ENCODE data around the gene TSBP1.

The TSBP1 gene, protein sequence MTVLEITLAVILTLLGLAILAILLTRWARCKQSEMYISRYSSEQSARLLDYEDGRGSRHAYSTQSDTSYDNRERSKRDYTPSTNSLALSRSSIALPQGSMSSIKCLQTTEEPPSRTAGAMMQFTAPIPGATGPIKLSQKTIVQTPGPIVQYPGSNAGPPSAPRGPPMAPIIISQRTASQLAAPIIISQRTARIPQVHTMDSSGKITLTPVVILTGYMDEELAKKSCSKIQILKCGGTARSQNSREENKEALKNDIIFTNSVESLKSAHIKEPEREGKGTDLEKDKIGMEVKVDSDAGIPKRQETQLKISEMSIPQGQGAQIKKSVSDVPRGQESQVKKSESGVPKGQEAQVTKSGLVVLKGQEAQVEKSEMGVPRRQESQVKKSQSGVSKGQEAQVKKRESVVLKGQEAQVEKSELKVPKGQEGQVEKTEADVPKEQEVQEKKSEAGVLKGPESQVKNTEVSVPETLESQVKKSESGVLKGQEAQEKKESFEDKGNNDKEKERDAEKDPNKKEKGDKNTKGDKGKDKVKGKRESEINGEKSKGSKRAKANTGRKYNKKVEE

GRCh38 chr6:32371803-32372202 is at the start of gene TSBP1:
TSBP1 (minus strand) TSS chr6:32371903; CDS start chr6:32371706, 197 bp downstream.
- no peak for TF ChIP-seq CTCF (IDR thresholded peaks at IDR 0.05; ENCODE audit: low read depth, low read length, missing control alignments)
- no peak within 1 kb of the TSS for H3K4me3 ChIP-seq (ENCODE audit: low read depth, low read length)
- DNase-seq: no peak
- in situ Hi-C loops (cut with HindIII; ENCODE audit: low pct_ligation_motif_present, low sequenced_read_pairs): no loop called here
- peak within 1 kb of the TSS; percentile 31 for H3K27ac ChIP-seq
- no peaks in the 10 kb centered on the region for H3K27me3 ChIP-seq (replicated peaks)
- no peaks in the 10 kb centered on the region for H3K36me3 ChIP-seq (replicated peaks)

GRCh38 chr6:32416036-32416435 is 44.3 kb upstream of the TSBP1 start:
- H3K4me3 ChIP-seq (ENCODE audit: low read depth, low read length): no peak overlapping the region
- DNase-seq: no peak
- TF ChIP-seq CTCF (IDR thresholded peaks at IDR 0.05; ENCODE audit: low read depth, low read length, missing control alignments): no peak
- H3K36me3 ChIP-seq (replicated peaks): no peaks in the 10 kb centered on the region
- H3K27ac ChIP-seq: no peak overlapping the region
- in situ Hi-C loops (cut with HindIII; ENCODE audit: low pct_ligation_motif_present, low sequenced_read_pairs): no loop called here
- peaks cover 6% of the 10 kb centered on the region for H3K27me3 ChIP-seq (replicated peaks)

DNA sequence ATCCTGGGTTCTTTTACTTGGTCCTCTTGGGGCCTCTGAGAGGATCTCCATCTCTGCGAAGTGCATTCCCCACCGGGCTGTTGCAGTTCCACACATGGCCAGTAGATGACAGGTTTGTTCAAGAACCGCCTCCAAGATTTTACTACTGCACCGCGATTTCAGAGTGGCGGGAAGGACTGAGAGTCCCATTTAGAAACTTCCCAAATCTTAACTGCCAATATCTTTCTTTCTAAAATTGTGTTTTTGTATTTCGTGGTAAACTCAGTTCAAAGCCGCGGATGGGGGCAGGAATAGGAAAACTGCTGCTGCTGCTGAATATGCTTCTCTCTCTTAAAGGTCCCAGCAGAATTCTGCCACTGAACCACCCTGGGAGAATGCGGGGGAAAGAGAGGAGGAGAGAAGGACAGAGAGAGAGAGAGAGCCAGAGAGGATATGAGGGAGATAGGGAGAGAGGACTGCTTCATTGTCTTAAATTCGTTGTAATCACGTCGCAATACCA is 43.9 kb upstream of the TSBP1 start:
- H3K27ac ChIP-seq: no peak overlapping the region
- peak; percentile 99 for TF ChIP-seq CTCF (IDR thresholded peaks at IDR 0.05; ENCODE audit: low read depth, low read length, missing control alignments)
- no peaks in the 10 kb centered on the region for H3K36me3 ChIP-seq (replicated peaks)
- in situ Hi-C loops (cut with HindIII; ENCODE audit: low pct_ligation_motif_present, low sequenced_read_pairs): no loop called here
- H3K4me3 ChIP-seq (ENCODE audit: low read depth, low read length): no peak overlapping the region
- peaks cover 3% of the 10 kb centered on the region for H3K27me3 ChIP-seq (replicated peaks)
- peak; percentile 63 for DNase-seq

DNA sequence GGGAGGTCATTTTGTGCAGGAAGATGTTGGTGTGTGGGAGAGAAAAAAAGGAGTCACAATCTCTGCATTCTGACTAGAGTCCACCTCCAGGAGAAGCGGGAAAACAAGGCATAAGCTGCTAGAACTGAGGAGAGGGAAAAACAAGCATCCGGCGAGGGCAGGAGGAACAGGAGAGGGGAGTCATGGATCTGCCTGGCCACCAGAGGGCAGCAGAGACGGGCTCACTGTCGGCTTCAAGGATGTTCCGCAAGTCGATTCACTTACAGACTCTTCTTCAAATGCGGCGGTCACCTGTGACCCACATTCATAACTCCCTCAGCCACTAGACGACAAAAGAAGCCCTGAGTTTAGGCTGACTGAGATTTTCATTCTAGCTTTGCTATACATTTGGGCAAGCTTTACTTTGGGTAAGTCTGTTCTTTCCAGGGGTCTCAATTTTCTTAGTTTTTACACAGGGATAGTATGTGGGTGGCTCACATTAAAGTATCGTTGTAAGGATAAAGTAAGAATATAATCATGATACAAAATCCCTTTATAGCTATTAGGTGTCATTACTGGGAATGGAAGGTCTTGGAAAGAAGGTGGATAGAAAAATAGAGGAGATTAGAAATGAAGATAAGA is 41.8 kb upstream of the TSBP1 start:
- Histone ChIP-seq H3K27ac (no peak overlapping the region), H3K36me3 (replicated peaks) (no peaks in the 10 kb centered on the region), H3K4me3 (ENCODE audit: low read depth, low read length) (no peak overlapping the region), H3K27me3 (replicated peaks) (peaks cover 3% of the 10 kb centered on the region)
- TF ChIP-seq CTCF (IDR thresholded peaks at IDR 0.05; ENCODE audit: low read depth, low read length, missing control alignments): peak; percentile 96
- DNase-seq: peak; percentile 63
- in situ Hi-C loops (cut with HindIII; ENCODE audit: low pct_ligation_motif_present, low sequenced_read_pairs): no loop called here

DNA sequence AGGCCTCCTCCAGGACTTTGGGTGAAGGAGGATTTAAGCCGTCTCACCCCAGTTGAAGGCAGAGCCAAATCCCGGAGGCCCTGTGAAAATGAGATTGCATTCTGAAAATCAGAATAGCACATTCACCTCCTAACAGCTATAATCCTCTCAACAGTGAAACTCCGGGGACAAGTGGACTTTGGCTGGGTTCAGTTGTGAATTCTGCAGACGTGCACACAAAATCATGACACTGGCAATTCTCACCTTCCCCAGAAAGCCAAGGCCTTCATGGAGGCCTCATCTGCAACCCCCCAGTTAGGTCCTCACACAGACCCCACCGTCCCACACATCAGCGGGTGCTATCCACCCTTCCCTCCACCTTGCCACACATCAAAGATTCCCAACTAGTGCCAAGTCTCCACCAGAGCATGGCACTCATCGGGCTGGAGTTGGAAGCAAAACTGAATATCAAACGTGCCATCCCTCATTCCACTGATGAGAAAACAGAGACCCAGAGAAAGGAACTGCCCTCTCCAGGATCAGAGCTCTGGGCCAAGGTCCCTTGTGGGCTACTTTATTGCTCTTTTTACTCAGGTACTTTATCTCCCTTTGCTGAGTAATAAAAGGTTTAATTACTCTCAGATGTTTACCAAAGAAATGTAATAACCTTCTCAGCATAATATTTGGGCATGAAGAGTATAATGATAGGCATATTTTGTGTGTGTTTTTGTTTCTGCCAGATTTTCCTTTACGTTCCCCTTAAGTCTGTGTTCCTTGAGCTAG is 40.0 kb upstream of the TSBP1 start:
- TF ChIP-seq CTCF (IDR thresholded peaks at IDR 0.05; ENCODE audit: low read depth, low read length, missing control alignments): no peak
- Histone ChIP-seq H3K36me3 (replicated peaks) (no peaks in the 10 kb centered on the region), H3K27me3 (replicated peaks) (peaks cover 3% of the 10 kb centered on the region), H3K27ac (no peak overlapping the region), H3K4me3 (ENCODE audit: low read depth, low read length) (no peak overlapping the region)
- in situ Hi-C loops (cut with HindIII; ENCODE audit: low pct_ligation_motif_present, low sequenced_read_pairs): no loop called here
- DNase-seq: no peak

Measured in brain microvascular endothelial cell (primary cell).